ENCODE results near the gene GDF2.

Gene GDF2

DNA sequence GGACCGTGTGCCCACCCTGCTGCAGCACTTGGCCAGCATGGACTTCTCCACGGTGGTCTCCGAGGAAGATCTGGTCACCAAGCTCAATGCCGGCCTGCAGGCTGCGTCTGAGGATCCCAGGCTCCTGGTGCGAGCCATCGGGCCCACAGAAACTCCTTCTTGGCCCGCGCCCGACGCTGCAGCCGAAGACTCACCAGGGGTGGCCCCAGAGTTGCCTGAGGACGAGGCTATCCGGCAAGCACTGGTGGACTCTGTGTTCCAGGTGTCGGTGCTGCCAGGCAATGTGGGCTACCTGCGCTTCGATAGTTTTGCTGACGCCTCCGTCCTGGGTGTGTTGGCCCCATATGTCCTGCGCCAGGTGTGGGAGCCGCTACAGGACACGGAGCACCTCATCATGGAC, 27.3 kb downstream of the GDF2 start:
- Histone ChIP-seq H3K4me1 (ENCODE audit: control insufficient read depth, low read depth, low read length) (no peaks in the 10 kb centered on the region), H2BK15ac (replicated peaks; ENCODE audit: low read depth) (no peak overlapping the region), H4K8ac (ENCODE audit: low read depth, low read length) (no peak overlapping the region), H3K23ac (ENCODE audit: low read length) (no peak overlapping the region), H3K18ac (ENCODE audit: low read length) (no peak overlapping the region), H4K5ac (ENCODE audit: low read length) (no peak overlapping the region), H3K27me3 (ENCODE audit: insufficient read depth, low read length, poor library complexity) (no peaks in the 10 kb centered on the region), H3K79me2 (ENCODE audit: control insufficient read depth, insufficient read depth, low read length) (no peaks in the 10 kb centered on the region), H3K4me2 (ENCODE audit: low read length) (no peak overlapping the region), H2BK120ac (ENCODE audit: low read depth, low read length) (no peak overlapping the region), H3K4ac (ENCODE audit: low read depth, low read length) (no peak overlapping the region), H2BK5ac (ENCODE audit: low read length) (no peak overlapping the region), H2AK5ac (ENCODE audit: low read length) (no peak overlapping the region), H3K4me3 (ENCODE audit: low read length) (no peak overlapping the region), H3K27ac (ENCODE audit: low read depth, low read length) (no peak overlapping the region), H3K56ac (ENCODE audit: low read length) (no peak overlapping the region), H3K79me1 (ENCODE audit: low read length) (no peaks in the 10 kb centered on the region), H3K9ac (ENCODE audit: low read length) (no peak overlapping the region), H3K36me3 (ENCODE audit: control insufficient read depth, insufficient read depth, low read length) (no peaks in the 10 kb centered on the region)
- DNase-seq = no peak
- no CpG with 5 or more reads among the region's 22 CpGs for WGBS (ENCODE audit: extremely low coverage, insufficient coverage, low lambda C conversion rate)

DNA sequence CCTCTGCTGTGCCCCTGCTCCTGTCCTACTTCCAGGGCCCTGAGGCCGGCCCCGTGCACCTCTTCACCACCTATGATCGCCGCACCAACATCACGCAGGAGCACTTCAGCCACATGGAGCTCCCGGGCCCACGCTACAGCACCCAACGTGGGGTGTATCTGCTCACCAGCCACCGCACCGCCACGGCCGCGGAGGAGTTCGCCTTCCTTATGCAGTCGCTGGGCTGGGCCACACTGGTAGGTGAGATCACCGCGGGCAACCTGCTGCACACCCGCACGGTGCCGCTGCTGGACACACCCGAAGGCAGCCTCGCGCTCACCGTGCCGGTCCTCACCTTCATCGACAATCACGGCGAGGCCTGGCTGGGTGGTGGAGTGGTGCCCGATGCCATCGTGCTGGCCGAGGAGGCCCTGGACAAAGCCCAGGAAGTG, 27.7 kb downstream of the GDF2 start:
- Histone ChIP-seq H3K23ac (ENCODE audit: low read length) (no peak overlapping the region), H3K27me3 (ENCODE audit: insufficient read depth, low read length, poor library complexity) (no peaks in the 10 kb centered on the region), H2BK5ac (ENCODE audit: low read length) (no peak overlapping the region), H3K18ac (ENCODE audit: low read length) (no peak overlapping the region), H2AK5ac (ENCODE audit: low read length) (no peak overlapping the region), H3K79me1 (ENCODE audit: low read length) (no peaks in the 10 kb centered on the region), H3K27ac (ENCODE audit: low read depth, low read length) (no peak overlapping the region), H2BK15ac (replicated peaks; ENCODE audit: low read depth) (no peak overlapping the region), H3K4me2 (ENCODE audit: low read length) (no peak overlapping the region), H4K8ac (ENCODE audit: low read depth, low read length) (no peak overlapping the region), H3K79me2 (ENCODE audit: control insufficient read depth, insufficient read depth, low read length) (no peaks in the 10 kb centered on the region), H3K4ac (ENCODE audit: low read depth, low read length) (no peak overlapping the region), H3K4me3 (ENCODE audit: low read length) (no peak overlapping the region), H3K9ac (ENCODE audit: low read length) (no peak overlapping the region), H3K36me3 (ENCODE audit: control insufficient read depth, insufficient read depth, low read length) (no peaks in the 10 kb centered on the region), H3K4me1 (ENCODE audit: control insufficient read depth, low read depth, low read length) (no peaks in the 10 kb centered on the region), H4K5ac (ENCODE audit: low read length) (no peak overlapping the region), H3K56ac (ENCODE audit: low read length) (no peak overlapping the region), H2BK120ac (ENCODE audit: low read depth, low read length) (no peak overlapping the region)
- no peak for DNase-seq
- WGBS (ENCODE audit: extremely low coverage, insufficient coverage, low lambda C conversion rate) = no CpG with 5 or more reads among the region's 31 CpGs

DNA sequence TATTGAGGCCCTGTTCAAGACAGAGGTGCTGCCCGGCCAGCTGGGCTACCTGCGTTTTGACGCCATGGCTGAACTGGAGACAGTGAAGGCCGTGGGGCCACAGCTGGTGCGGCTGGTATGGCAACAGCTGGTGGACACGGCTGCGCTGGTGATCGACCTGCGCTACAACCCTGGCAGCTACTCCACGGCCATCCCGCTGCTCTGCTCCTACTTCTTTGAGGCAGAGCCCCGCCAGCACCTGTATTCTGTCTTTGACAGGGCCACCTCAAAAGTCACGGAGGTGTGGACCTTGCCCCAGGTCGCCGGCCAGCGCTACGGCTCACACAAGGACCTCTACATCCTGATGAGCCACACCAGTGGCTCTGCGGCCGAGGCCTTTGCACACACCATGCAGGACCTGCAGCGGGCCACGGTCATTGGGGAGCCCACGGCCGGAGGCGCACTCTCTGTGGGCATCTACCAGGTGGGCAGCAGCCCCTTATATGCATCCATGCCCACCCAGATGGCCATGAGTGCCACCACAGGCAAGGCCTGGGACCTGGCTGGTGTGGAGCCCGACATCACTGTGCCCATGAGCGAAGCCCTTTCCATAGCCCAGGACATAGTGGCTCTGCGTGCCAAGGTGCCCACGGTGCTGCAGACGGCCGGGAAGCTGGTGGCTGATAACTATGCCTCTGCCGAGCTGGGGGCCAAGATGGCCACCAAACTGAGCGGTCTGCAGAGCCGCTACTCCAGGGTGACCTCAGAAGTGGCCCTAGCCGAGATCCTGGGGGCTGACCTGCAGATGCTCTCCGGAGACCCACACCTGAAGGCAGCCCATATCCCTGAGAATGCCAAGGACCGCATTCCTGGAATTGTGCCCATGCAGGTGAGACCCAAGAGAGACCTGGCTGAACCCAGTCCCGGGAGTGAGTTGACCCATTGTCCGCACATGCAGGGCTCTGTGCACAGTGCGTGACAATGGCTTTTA, 28.7 kb downstream of the GDF2 start:
- H3K79me2 ChIP-seq (ENCODE audit: control insufficient read depth, insufficient read depth, low read length) = no peaks in the 10 kb centered on the region
- no peak overlapping the region for H3K4me3 ChIP-seq (ENCODE audit: low read length)
- no peak for DNase-seq
- no peaks in the 10 kb centered on the region for H3K27me3 ChIP-seq (ENCODE audit: insufficient read depth, low read length, poor library complexity)
- no peak overlapping the region for H2BK5ac ChIP-seq (ENCODE audit: low read length)
- H2AK5ac ChIP-seq (ENCODE audit: low read length) = no peak overlapping the region
- H3K79me1 ChIP-seq (ENCODE audit: low read length) = no peaks in the 10 kb centered on the region
- no peak overlapping the region for H2BK15ac ChIP-seq (replicated peaks; ENCODE audit: low read depth)
- no peak overlapping the region for H4K5ac ChIP-seq (ENCODE audit: low read length)
- no peak overlapping the region for H3K56ac ChIP-seq (ENCODE audit: low read length)
- WGBS (ENCODE audit: extremely low coverage, insufficient coverage, low lambda C conversion rate) = no CpG with 5 or more reads among the region's 39 CpGs
- H3K23ac ChIP-seq (ENCODE audit: low read length) = no peak overlapping the region
- no peak overlapping the region for H3K27ac ChIP-seq (ENCODE audit: low read depth, low read length)
- H3K4me2 ChIP-seq (ENCODE audit: low read length) = no peak overlapping the region
- H3K36me3 ChIP-seq (ENCODE audit: control insufficient read depth, insufficient read depth, low read length) = no peaks in the 10 kb centered on the region
- H3K4ac ChIP-seq (ENCODE audit: low read depth, low read length) = no peak overlapping the region
- H2BK120ac ChIP-seq (ENCODE audit: low read depth, low read length) = no peak overlapping the region
- no peak overlapping the region for H3K9ac ChIP-seq (ENCODE audit: low read length)
- no peak overlapping the region for H3K18ac ChIP-seq (ENCODE audit: low read length)
- H4K8ac ChIP-seq (ENCODE audit: low read depth, low read length) = no peak overlapping the region
- H3K4me1 ChIP-seq (ENCODE audit: control insufficient read depth, low read depth, low read length) = no peaks in the 10 kb centered on the region

DNA sequence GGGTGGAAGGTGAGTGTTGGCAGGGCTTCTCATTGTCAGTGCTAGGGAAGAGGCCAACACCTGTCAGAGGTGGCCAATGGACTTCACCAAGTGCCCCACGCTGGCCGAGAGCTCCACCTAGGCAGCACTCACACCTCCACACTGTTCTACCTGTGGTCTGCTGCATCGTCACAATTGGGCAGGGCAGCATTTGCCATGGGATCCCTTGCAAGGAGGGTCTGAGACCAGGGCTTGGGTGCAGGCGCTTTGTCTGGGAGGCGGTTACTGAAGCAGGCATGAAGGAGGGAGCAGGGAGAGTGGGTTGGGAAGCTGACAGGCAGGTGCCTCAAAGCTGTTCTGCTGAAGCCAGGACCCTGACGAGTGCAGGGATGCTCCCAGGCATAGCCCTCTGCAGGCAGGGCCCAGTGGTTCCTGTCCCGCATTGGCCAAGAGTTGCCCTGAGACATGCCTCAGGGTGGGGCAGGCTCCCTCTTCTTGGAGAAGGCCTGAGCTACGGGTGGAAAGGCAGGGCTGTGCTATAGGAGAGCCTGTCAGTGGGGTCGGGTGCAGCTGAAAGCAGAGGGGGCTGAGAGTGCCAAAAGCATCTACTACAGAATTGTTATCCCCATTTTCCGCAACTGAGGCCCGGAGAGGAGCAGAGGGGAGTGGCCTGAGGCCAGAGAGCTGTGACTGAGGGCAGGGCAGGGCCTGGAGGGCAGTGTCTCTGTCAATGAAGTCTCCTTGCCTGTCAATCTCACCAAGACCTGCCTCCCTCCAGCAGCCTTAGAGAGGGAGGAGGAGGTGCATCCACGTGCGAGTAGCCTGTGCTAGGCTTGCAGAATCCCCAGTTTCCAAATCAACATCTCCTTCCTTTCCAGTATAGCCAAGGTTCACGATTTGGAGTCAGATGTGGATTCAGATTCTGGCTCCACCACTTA, 29.9 kb downstream of the GDF2 start:
- Histone ChIP-seq H3K79me2 (ENCODE audit: control insufficient read depth, insufficient read depth, low read length) (no peaks in the 10 kb centered on the region), H3K23ac (ENCODE audit: low read length) (no peak overlapping the region), H2AK5ac (ENCODE audit: low read length) (no peak overlapping the region), H3K4ac (ENCODE audit: low read depth, low read length) (no peak overlapping the region), H2BK120ac (ENCODE audit: low read depth, low read length) (no peak overlapping the region), H3K18ac (ENCODE audit: low read length) (no peak overlapping the region), H3K4me1 (ENCODE audit: control insufficient read depth, low read depth, low read length) (no peaks in the 10 kb centered on the region), H3K79me1 (ENCODE audit: low read length) (no peaks in the 10 kb centered on the region), H3K9ac (ENCODE audit: low read length) (no peak overlapping the region), H3K56ac (ENCODE audit: low read length) (no peak overlapping the region), H3K4me3 (ENCODE audit: low read length) (no peak overlapping the region), H3K36me3 (ENCODE audit: control insufficient read depth, insufficient read depth, low read length) (no peaks in the 10 kb centered on the region), H2BK15ac (replicated peaks; ENCODE audit: low read depth) (no peak overlapping the region), H4K5ac (ENCODE audit: low read length) (no peak overlapping the region), H3K27ac (ENCODE audit: low read depth, low read length) (no peak overlapping the region), H3K4me2 (ENCODE audit: low read length) (no peak overlapping the region), H3K27me3 (ENCODE audit: insufficient read depth, low read length, poor library complexity) (no peaks in the 10 kb centered on the region), H4K8ac (ENCODE audit: low read depth, low read length) (no peak overlapping the region), H2BK5ac (ENCODE audit: low read length) (no peak overlapping the region)
- DNase-seq = no peak
- WGBS (ENCODE audit: extremely low coverage, insufficient coverage, low lambda C conversion rate) = no CpG with 5 or more reads among the region's 14 CpGs

DNA sequence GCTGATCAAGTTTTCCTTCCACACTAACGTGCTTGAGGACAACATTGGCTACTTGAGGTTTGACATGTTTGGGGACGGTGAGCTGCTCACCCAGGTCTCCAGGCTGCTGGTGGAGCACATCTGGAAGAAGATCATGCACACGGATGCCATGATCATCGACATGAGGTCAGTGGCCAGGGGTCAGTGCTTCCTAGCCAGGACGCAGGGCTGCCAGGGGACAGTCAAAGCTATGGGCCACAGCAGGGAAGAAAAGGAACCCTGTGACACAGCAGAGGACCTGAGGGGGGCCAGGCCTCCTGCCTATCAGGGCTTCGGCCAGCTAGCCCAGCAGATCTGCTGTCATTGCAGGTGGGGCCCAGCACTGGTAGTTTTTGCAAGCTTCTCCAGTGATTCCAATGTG, 31.1 kb downstream of the GDF2 start:
- DNase-seq = no peak
- H2AK5ac ChIP-seq (ENCODE audit: low read length) = no peak overlapping the region
- H3K4ac ChIP-seq (ENCODE audit: low read depth, low read length) = no peak overlapping the region
- no CpG with 5 or more reads among the region's 6 CpGs for WGBS (ENCODE audit: extremely low coverage, insufficient coverage, low lambda C conversion rate)
- H3K23ac ChIP-seq (ENCODE audit: low read length) = no peak overlapping the region
- no peaks in the 10 kb centered on the region for H3K79me2 ChIP-seq (ENCODE audit: control insufficient read depth, insufficient read depth, low read length)
- no peak overlapping the region for H3K18ac ChIP-seq (ENCODE audit: low read length)
- H4K5ac ChIP-seq (ENCODE audit: low read length) = no peak overlapping the region
- H3K56ac ChIP-seq (ENCODE audit: low read length) = no peak overlapping the region
- no peaks in the 10 kb centered on the region for H3K79me1 ChIP-seq (ENCODE audit: low read length)
- no peaks in the 10 kb centered on the region for H3K27me3 ChIP-seq (ENCODE audit: insufficient read depth, low read length, poor library complexity)
- H3K9ac ChIP-seq (ENCODE audit: low read length) = no peak overlapping the region
- no peaks in the 10 kb centered on the region for H3K4me1 ChIP-seq (ENCODE audit: control insufficient read depth, low read depth, low read length)
- no peak overlapping the region for H4K8ac ChIP-seq (ENCODE audit: low read depth, low read length)
- no peaks in the 10 kb centered on the region for H3K36me3 ChIP-seq (ENCODE audit: control insufficient read depth, insufficient read depth, low read length)
- no peak overlapping the region for H2BK5ac ChIP-seq (ENCODE audit: low read length)
- H3K4me2 ChIP-seq (ENCODE audit: low read length) = no peak overlapping the region
- H3K4me3 ChIP-seq (ENCODE audit: low read length) = no peak overlapping the region
- no peak overlapping the region for H2BK120ac ChIP-seq (ENCODE audit: low read depth, low read length)
- no peak overlapping the region for H3K27ac ChIP-seq (ENCODE audit: low read depth, low read length)
- no peak overlapping the region for H2BK15ac ChIP-seq (replicated peaks; ENCODE audit: low read depth)
